KOPT-K1 (cell line): ENCODE data around the gene TAF15.

Experiments used
- H3K27ac ChIP-seq: fragments of 200-600 bp; sonication (generic); 2 replicates; pipeline ENCODE4 v1.5.1; 2016; ENCODE audit warnings: antibody characterized with exemption, mild to moderate bottlenecking, low read depth, low read length; ENCODE audit not compliant: poor library complexity, severe bottlenecking
- H3K36me3 ChIP-seq: fragments of 200-600 bp; sonication (generic); 2 replicates; pipeline ENCODE4 v1.5.1; 2017; ENCODE audit warnings: antibody characterized with exemption, mild to moderate bottlenecking, low read length, moderate library complexity; ENCODE audit not compliant: insufficient read depth
- H3K9me3 ChIP-seq: fragments of 200-600 bp; sonication (generic); 2 replicates; pipeline ENCODE4 v1.5.1; 2017; ENCODE audit warnings: antibody characterized with exemption, low read length, mild to moderate bottlenecking; ENCODE audit not compliant: insufficient read depth, poor library complexity, severe bottlenecking

The TAF15 gene

GRCh38 chr17:35891269-35891668, 82.0 kb downstream of the TAF15 start:
- no peaks in the 10 kb centered on the region for H3K36me3 ChIP-seq
- no peaks in the 10 kb centered on the region for H3K9me3 ChIP-seq
- H3K27ac ChIP-seq: no peak overlapping the region

- no peaks in the 10 kb centered on the region for H3K36me3 ChIP-seq
- H3K27ac ChIP-seq: no peak overlapping the region
- no peaks in the 10 kb centered on the region for H3K9me3 ChIP-seq
Observed at GRCh38 chr17:35892091-35893035, 83.1 kb downstream of the TAF15 start.

- H3K27ac ChIP-seq: no peak overlapping the region
- H3K36me3 ChIP-seq: no peaks in the 10 kb centered on the region
- no peaks in the 10 kb centered on the region for H3K9me3 ChIP-seq
Observed at GRCh38 chr17:35893751-35894150, 84.5 kb downstream of the TAF15 start.

- Histone ChIP-seq H3K27ac (no peak overlapping the region), H3K36me3 (no peaks in the 10 kb centered on the region), H3K9me3 (no peaks in the 10 kb centered on the region)
Observed at GRCh38 chr17:35894206-35894605, 84.9 kb downstream of the TAF15 start.

GRCh38 chr17:35895636-35896587, 86.6 kb downstream of the TAF15 start:
- no peak overlapping the region for H3K27ac ChIP-seq
- H3K36me3 ChIP-seq: no peaks in the 10 kb centered on the region
- no peaks in the 10 kb centered on the region for H3K9me3 ChIP-seq
